Thoracic aorta (tissue), 2 donors: ENCODE measurements around the gene SORL1-AS1.

Experiments used
- ATAC-seq: fragments of 150-250 bp; one replicate; pipeline ENCODE4 v1.8.0; 2017; ENCODE audit warnings: low read depth; ENCODE audit not compliant: insufficient number of reproducible peaks, low FRiP score
- DNase-seq: peaks from one replicate; pipeline ENCODE4 v3.0.0-alpha.2; 2020; ENCODE audit warnings: low spot score
- H3K27ac ChIP-seq, 2 donors: fragments of 200-600 bp; sonication (generic); 1 replicate in 1 of 2; 2 replicates in 1 of 2; pipeline ENCODE4 v1.5.1; 2016; ENCODE audit warnings: mild to moderate bottlenecking in 2 of 2, moderate library complexity in 2 of 2
- H3K27me3 ChIP-seq: fragments of 200-600 bp; sonication (generic); replicated peaks from 2 replicates; pipeline ENCODE4 v1.6.0; 2016; ENCODE audit warnings: mild to moderate bottlenecking; ENCODE audit not compliant: insufficient read depth
- H3K36me3 ChIP-seq: fragments of 200-600 bp; sonication (generic); one replicate; pipeline ENCODE4 v1.5.1; 2016
- H3K4me1 ChIP-seq, 2 donors: fragments of 200-600 bp; sonication (generic); 1 replicate in 1 of 2; 2 replicates in 1 of 2; pipeline versions ENCODE4 v1.5.1 to v1.6.0; 2016; ENCODE audit warnings: low read depth in 2 of 2, mild to moderate bottlenecking in 1 of 2; ENCODE audit not compliant: control insufficient read depth in 1 of 2
- H3K4me3 ChIP-seq: fragments of 200-600 bp; sonication (generic); 2 replicates; pipeline ENCODE4 v1.5.1; 2016; ENCODE audit warnings: mild to moderate bottlenecking
- H3K9me3 ChIP-seq: fragments of 200-600 bp; sonication (generic); 2 replicates; pipeline ENCODE4 v1.5.1; 2016
- CTCF ChIP-seq: fragments of 200-600 bp; sonication (generic); IDR thresholded peaks from one replicate; pipeline ENCODE4 v1.5.1; 2019; ENCODE audit warnings: antibody characterized with exemption

Gene SORL1-AS1

GRCh38 chr11:121494355-121495099 is 41.8 kb upstream of the SORL1-AS1 start:
- Histone ChIP-seq H3K4me3 (no peak overlapping the region), H3K4me1 (no peaks in the 10 kb centered on the region), H3K27me3 (no peaks in the 10 kb centered on the region), H3K9me3 (no peaks in the 10 kb centered on the region), H3K36me3 (peaks cover 7% of the 10 kb centered on the region), H3K27ac (no peak overlapping the region)
- DNase-seq (no peak), ATAC-seq (no peak)
- TF ChIP-seq CTCF = no peak

- DNase-seq = no peak
- no peak overlapping the region for H3K4me3 ChIP-seq
- H3K4me1 ChIP-seq = peaks cover 6 to 13% of the 10 kb centered on the region in 2 donors
- no peak for ATAC-seq
- H3K36me3 ChIP-seq = no peaks in the 10 kb centered on the region
- H3K9me3 ChIP-seq = no peaks in the 10 kb centered on the region
- H3K27ac ChIP-seq = no peak overlapping the region
- no peaks in the 10 kb centered on the region for H3K27me3 ChIP-seq
- no peak for TF ChIP-seq CTCF
Measured at GRCh38 chr11:121489823-121490222, 37.1 kb upstream of the SORL1-AS1 start.

DNA sequence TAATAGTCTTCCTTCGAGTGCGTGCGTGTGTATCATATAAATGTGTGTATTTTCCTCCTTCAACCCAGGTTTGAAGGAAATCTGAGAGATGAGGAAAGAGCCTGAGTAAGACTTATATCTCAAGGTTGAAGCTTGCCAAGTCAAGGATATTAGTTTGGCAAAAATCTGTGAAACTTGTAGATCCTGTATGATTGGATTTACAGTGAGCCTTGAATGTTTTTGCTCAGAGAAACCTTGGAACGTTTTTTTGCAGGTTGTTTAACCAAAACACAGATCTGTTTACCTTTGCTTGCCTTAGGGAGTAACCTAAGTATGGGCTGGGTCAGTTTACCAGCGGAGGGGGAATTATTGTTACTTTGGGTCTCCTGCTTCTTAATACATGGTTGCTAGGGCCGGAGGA is 35.9 kb upstream of the SORL1-AS1 start:
- no peaks in the 10 kb centered on the region for H3K27me3 ChIP-seq
- H3K9me3 ChIP-seq = no peaks in the 10 kb centered on the region
- DNase-seq = no peak
- no peak for ATAC-seq
- no peak for TF ChIP-seq CTCF
- H3K27ac ChIP-seq = no peak overlapping the region
- peaks cover 6 to 13% of the 10 kb centered on the region in 2 donors for H3K4me1 ChIP-seq
- H3K36me3 ChIP-seq = no peaks in the 10 kb centered on the region
- no peak overlapping the region for H3K4me3 ChIP-seq

GRCh38 chr11:121488170-121488569 is 35.4 kb upstream of the SORL1-AS1 start:
- Histone ChIP-seq H3K27me3 (no peaks in the 10 kb centered on the region), H3K4me3 (no peak overlapping the region), H3K4me1 (peaks cover 6 to 13% of the 10 kb centered on the region in 2 donors), H3K27ac (peak overlapping the region in 1 of 2 donors; percentile 7), H3K36me3 (no peaks in the 10 kb centered on the region), H3K9me3 (no peaks in the 10 kb centered on the region)
- DNase-seq (no peak), ATAC-seq (no peak)
- TF ChIP-seq CTCF = no peak

GRCh38 chr11:121487191-121487590 is 34.4 kb upstream of the SORL1-AS1 start:
- TF ChIP-seq CTCF = no peak
- DNase-seq (no peak), ATAC-seq (no peak)
- no peak overlapping the region for H3K27ac ChIP-seq
- no peaks in the 10 kb centered on the region for H3K36me3 ChIP-seq
- no peak overlapping the region for H3K4me3 ChIP-seq
- H3K9me3 ChIP-seq = no peaks in the 10 kb centered on the region
- peaks cover 10 to 13% of the 10 kb centered on the region in 2 donors for H3K4me1 ChIP-seq
- H3K27me3 ChIP-seq = no peaks in the 10 kb centered on the region
